CD4-positive, alpha-beta T cell (primary cell): ENCODE results near the gene CCDC146. TPM values are rescaled to one million over a fixed set of nuclear protein-coding genes. Genes with fewer than 3 reads are reported as not detected.

ENCODE experiments used
- ATAC-seq: fragments of 200-7000 bp; cut with Tn5 transposase; one replicate; pipeline ENCODE4 v1.10.0; 2022; ENCODE audit warnings: mild to moderate bottlenecking; ENCODE audit not compliant: poor library complexity
- CTCF ChIA-PET: fragments of 350-600 bp; sonication (Branson Sonifier 250); formaldehyde crosslinking; loops from one replicate; lab custom pipeline; 2021; ENCODE audit warnings: antibody characterized with exemption, inconsistent platforms; lab: Charles Lee
- POLR2A ChIA-PET: fragments of 350-600 bp; sonication (Branson Sonifier 250); formaldehyde crosslinking; loops from one replicate; lab custom pipeline; 2021; ENCODE audit warnings: antibody characterized with exemption, inconsistent platforms; lab: Charles Lee
- DNase-seq, 14 experiments: peaks; one replicate each; pipeline ENCODE4 v3.0.0-alpha.2; 2013 to 2020; ENCODE audit warnings: mixed read lengths in 2 of 14
- H3K27ac ChIP-seq, 2 donors: one replicate each; pipeline versions ENCODE4 v1.5.1 to v1.7.0; 2013; ENCODE audit warnings: low read length in 2 of 2, low read depth in 1 of 2, mild to moderate bottlenecking in 1 of 2
- H3K27me3 ChIP-seq, 2 experiments: 1 replicate in 1 of 2; 2 replicates in 1 of 2; pipeline versions ENCODE4 v1.6.1 to v1.7.0; 2013; ENCODE audit warnings: low read length in 2 of 2, control low read depth in 1 of 2, mild to moderate bottlenecking in 1 of 2, moderate library complexity in 1 of 2; ENCODE audit not compliant: insufficient read depth in 2 of 2, control insufficient read depth in 1 of 2
- H3K36me3 ChIP-seq: one replicate; pipeline ENCODE4 v1.6.1; 2013; ENCODE audit warnings: low read length, control low read depth; ENCODE audit not compliant: insufficient read depth
- H3K4me1 ChIP-seq: one replicate; pipeline ENCODE4 v1.6.1; 2013; ENCODE audit warnings: low read length, control low read depth; ENCODE audit not compliant: insufficient read depth
- H3K4me3 ChIP-seq: one replicate; pipeline ENCODE4 v1.5.1; 2013; ENCODE audit warnings: mild to moderate bottlenecking, low read length, moderate library complexity
- H3K9me3 ChIP-seq, 2 experiments: 1 replicate in 1 of 2; 2 replicates in 1 of 2; pipeline versions ENCODE4 v1.6.1 to v1.7.0; 2013; ENCODE audit warnings: low read length in 2 of 2, mild to moderate bottlenecking in 2 of 2, control low read depth in 1 of 2, moderate library complexity in 1 of 2; ENCODE audit not compliant: control insufficient read depth in 1 of 2, insufficient read depth in 1 of 2
- H3K27ac Mint-ChIP-seq: one replicate; pipeline ENCODE4 v1.8.0; 2020; ENCODE audit warnings: mixed read lengths
- H3K27me3 Mint-ChIP-seq: one replicate; pipeline ENCODE4 v1.8.0; 2021; ENCODE audit warnings: mixed read lengths
- H3K36me3 Mint-ChIP-seq: one replicate; pipeline ENCODE4 v1.8.0; 2021; ENCODE audit warnings: low read depth, mixed read lengths
- H3K4me1 Mint-ChIP-seq: one replicate; pipeline ENCODE4 v1.8.0; 2021; ENCODE audit warnings: low read depth, mixed read lengths
- H3K4me3 Mint-ChIP-seq: one replicate; pipeline ENCODE4 v1.8.0; 2020; ENCODE audit warnings: mild to moderate bottlenecking, mixed read lengths
- H3K9me3 Mint-ChIP-seq: one replicate; pipeline ENCODE4 v1.8.0; 2020; ENCODE audit warnings: mixed read lengths
- intact Hi-C, 2 experiments: fragments of 100-400 bp; cut with DNase I in 1 of 2; cut with micrococcal nuclease in 1 of 2; formaldehyde crosslinking; loops; one replicate each; pipeline versions ENCODE4 v1.15.1 to v1.9.0; 2023 to 2025; cut with DNase I, micrococcal nuclease
- total RNA-seq, 174 experiments: library from RNA in 2 of 174; stranded (reverse) in 2 of 174; gene quantifications; one replicate each; pipeline ENCODE4 v1.2.3 and lab custom pipeline; 2021 to 2026
- TF ChIP-seq, protein P1 (sequence below): fragments of 200-600 bp; IDR thresholded peaks from one replicate; pipeline ENCODE4 v1.8.0; 2022; ENCODE audit warnings: antibody characterized with exemption, mild to moderate bottlenecking

CCDC146 gene
- total RNA-seq, 2 experiments from 2014 or later: 10.3 to 10.5 TPM

DNA sequence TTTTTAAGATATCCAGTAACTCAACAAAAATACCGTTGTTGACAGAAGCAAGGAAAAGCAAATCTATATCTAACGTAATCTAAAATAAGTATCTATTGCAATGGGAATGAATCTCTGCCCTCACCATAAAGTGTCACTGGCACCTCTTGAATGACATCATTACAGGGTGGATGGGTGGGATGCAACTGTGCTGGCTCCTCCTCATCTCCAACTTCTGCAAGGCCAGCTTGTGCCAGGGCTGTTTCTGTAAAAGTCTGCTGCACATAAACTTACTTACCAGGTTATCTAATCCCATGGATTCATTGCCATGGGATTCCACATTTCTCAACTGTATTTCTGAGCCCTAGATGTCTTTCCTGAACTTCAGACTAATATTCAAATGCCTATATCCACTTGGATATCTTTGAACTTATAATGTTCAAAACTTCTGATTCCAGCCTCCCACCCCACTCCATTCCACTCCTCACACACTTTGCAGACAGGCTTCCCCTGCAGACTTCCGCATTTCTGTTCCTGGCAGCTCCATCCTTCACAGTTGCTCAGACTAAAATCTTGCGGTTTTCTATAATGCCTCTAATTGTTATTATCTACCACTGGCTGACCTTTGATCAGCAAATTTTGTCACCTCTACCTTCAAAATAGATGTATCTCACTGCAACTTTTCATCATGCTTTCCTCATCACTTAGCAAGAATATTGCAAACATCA, 66.5 kb downstream of the CCDC146 start:
- ATAC-seq (no peak), DNase-seq (no peak)
- ChIA-PET CTCF (no interaction called here), POLR2A (no interaction called here)
- no peaks in the 10 kb centered on the region for H3K36me3 Mint-ChIP-seq
- no peaks in the 10 kb centered on the region for H3K27me3 ChIP-seq
- TF ChIP-seq, protein P1, sequence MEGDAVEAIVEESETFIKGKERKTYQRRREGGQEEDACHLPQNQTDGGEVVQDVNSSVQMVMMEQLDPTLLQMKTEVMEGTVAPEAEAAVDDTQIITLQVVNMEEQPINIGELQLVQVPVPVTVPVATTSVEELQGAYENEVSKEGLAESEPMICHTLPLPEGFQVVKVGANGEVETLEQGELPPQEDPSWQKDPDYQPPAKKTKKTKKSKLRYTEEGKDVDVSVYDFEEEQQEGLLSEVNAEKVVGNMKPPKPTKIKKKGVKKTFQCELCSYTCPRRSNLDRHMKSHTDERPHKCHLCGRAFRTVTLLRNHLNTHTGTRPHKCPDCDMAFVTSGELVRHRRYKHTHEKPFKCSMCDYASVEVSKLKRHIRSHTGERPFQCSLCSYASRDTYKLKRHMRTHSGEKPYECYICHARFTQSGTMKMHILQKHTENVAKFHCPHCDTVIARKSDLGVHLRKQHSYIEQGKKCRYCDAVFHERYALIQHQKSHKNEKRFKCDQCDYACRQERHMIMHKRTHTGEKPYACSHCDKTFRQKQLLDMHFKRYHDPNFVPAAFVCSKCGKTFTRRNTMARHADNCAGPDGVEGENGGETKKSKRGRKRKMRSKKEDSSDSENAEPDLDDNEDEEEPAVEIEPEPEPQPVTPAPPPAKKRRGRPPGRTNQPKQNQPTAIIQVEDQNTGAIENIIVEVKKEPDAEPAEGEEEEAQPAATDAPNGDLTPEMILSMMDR: no peak
- H3K9me3 ChIP-seq: no peaks in the 10 kb centered on the region
- no peak overlapping the region for H3K4me3 Mint-ChIP-seq
- no peaks in the 10 kb centered on the region for H3K36me3 ChIP-seq
- intact Hi-C loops: no loop called here
- no peak overlapping the region for H3K27ac ChIP-seq
- H3K9me3 Mint-ChIP-seq: no peaks in the 10 kb centered on the region
- no peaks in the 10 kb centered on the region for H3K27me3 Mint-ChIP-seq
- no peak overlapping the region for H3K27ac Mint-ChIP-seq
- no peak overlapping the region for H3K4me3 ChIP-seq
- peaks cover 17% of the 10 kb centered on the region for H3K4me1 Mint-ChIP-seq
- peaks cover 7% of the 10 kb centered on the region for H3K4me1 ChIP-seq

- Histone ChIP-seq H3K27me3 (no peaks in the 10 kb centered on the region), H3K4me1 (peaks cover 18% of the 10 kb centered on the region), H3K36me3 (no peaks in the 10 kb centered on the region), H3K27ac (no peak overlapping the region), H3K4me3 (peak overlapping the region; percentile 66), H3K9me3 (no peaks in the 10 kb centered on the region)
- Mint-ChIP-seq H3K27me3 (no peaks in the 10 kb centered on the region), H3K9me3 (no peaks in the 10 kb centered on the region), H3K36me3 (no peaks in the 10 kb centered on the region), H3K27ac (no peak overlapping the region), H3K4me3 (peak overlapping the region; percentile 77), H3K4me1 (peaks cover 51% of the 10 kb centered on the region)
- DNase-seq (no peak), ATAC-seq (no peak)
- TF ChIP-seq, protein P1: no peak
- ChIA-PET CTCF (interaction anchor here (0.6 kb wide), 1 partner anchor 715 kb away, joined by 3 read pairs; no protein-coding TSS in a partner anchor), POLR2A (no interaction called here)
- intact Hi-C loops: loop anchor here in 1 of 2 experiments (10.0 kb wide), 1 partner anchor 238 kb away; no protein-coding TSS in a partner anchor
Observed at GRCh38 chr7:77197141-77197540, 74.7 kb downstream of the CCDC146 start.

DNA sequence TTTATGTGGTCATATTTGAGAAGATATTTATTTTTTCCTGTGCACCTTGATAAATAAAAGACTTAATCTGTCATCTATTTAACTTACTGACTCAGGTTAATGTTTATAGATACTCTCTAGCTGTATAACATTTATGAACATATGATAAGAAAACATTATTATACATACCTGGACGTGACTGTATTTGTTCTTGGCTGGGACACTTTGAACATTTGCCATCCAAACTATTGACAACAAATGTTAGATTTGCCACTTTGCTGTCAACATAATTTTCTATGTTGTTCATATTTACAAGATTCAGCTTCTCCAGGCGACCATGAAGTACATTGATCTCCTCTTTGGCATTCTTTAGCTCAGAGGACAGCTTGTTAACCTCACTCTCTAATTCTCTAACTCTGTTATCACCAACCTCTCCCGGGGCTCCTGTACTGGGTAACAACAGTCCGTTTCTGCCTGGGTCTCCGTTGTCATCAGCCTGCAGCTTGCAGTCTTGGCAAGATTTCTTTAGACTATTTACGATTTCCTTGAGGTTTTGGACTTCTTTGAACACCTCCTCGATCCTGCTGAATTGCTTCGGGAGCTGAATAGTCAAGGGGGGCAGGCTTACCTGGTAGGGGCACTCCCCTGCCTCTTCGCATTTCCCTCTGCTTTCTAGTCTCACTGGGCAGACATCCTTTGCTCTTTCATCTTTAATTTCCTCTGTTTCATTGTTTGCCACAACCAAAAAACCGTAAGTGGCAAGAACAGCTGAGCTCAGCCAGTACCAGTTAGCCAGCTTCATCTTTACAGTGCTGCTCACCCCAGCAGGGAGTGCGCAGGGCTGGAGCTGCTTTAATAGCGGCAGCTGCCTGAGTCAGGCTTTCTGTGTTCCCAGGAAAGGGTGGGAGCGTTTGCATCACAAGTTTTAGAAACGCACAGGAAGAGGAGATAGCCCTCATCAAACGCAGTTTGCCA, 76.9 kb downstream of the CCDC146 start, which contains the start of gene FGL2:
TSS of gene FGL2 (minus strand) at position 807 of the 954 bp plus-strand sequence. CDS start at position 781, 26 bp downstream.
- H3K27ac Mint-ChIP-seq: peak within 1 kb of the TSS; percentile 67
- H3K36me3 Mint-ChIP-seq: no peaks in the 10 kb centered on the region
- no peaks in the 10 kb centered on the region for H3K27me3 Mint-ChIP-seq
- no peaks in the 10 kb centered on the region for H3K36me3 ChIP-seq
- H3K9me3 Mint-ChIP-seq: no peaks in the 10 kb centered on the region
- peak within 1 kb of the TSS; percentile 14 to 65 for H3K27ac ChIP-seq
- DNase-seq: peak; percentile 8 to 67 (median 20)
- H3K9me3 ChIP-seq: no peaks in the 10 kb centered on the region
- intact Hi-C loops: loop anchor here in 1 of 2 experiments (10.0 kb wide), 1 partner anchor 236 kb away; no protein-coding TSS in a partner anchor
- ATAC-seq: peak; percentile 89
- TF ChIP-seq, protein P1: no peak
- no peaks in the 10 kb centered on the region for H3K27me3 ChIP-seq
- CTCF ChIA-PET: interaction anchor here (1.5 to 2.2 kb wide), 2 partner anchors 45 to 48 kb away, joined by 3 to 5 read pairs; no protein-coding TSS in a partner anchor
- POLR2A ChIA-PET: interaction anchor here (1.2 to 2.0 kb wide), 3 partner anchors 10 to 77 kb away, joined by 4 to 6 read pairs (median 4); partner anchors contain the start of gene CCDC146
- peaks cover 11% of the 10 kb centered on the region for H3K4me1 ChIP-seq
- peak within 1 kb of the TSS; percentile 66 for H3K4me3 ChIP-seq
- H3K4me3 Mint-ChIP-seq: peak within 1 kb of the TSS; percentile 83
- peaks cover 36% of the 10 kb centered on the region for H3K4me1 Mint-ChIP-seq
